HepG2 (cell line): ENCODE data around the gene DBNDD1. TPM values are rescaled to one million over a fixed set of nuclear protein-coding genes. Genes with fewer than 3 reads are reported as not detected.

ENCODE experiments used
- ATAC-seq: fragments of 200-7000 bp; cut with Tn5 transposase; 3 replicates; pipeline ENCODE4 v1.9.1; 2020; ENCODE audit warnings: mild to moderate bottlenecking, moderate library complexity
- BruUV-seq: library from RNA; stranded (reverse); fragments of 400-500 nt; replicated peaks from 2 replicates; lab custom pipeline; 2021; lab: Mats Ljungman, UMichigan
- CTCF ChIA-PET: fragments of 300-600 bp; formaldehyde crosslinking; extraction: SDS; loops from one replicate; lab custom pipeline; 2021; ENCODE audit warnings: low total read pairs, inconsistent platforms, low intra/inter-chr PET ratio; lab: Yijun Ruan, JAX
- POLR2A ChIA-PET: fragments of 350-600 bp; sonication (Branson Sonifier 250); formaldehyde crosslinking; loops from one replicate; lab custom pipeline; 2020; ENCODE audit warnings: antibody characterized with exemption, inconsistent platforms; lab: Yijun Ruan, JAX
- DNase-seq: peaks from one replicate; pipeline ENCODE4 v3.0.0-alpha.2; 2015; ENCODE audit warnings: low spot score
- FAIRE-seq: peaks from 3 replicates; lab custom pipeline; 2011; peaks lifted over from hg19 to GRCh38; lab: Jason Lieb, UNC
- H2AFZ ChIP-seq: one replicate; pipeline ENCODE4 v1.6.1; 2011; ENCODE audit warnings: low read length, inconsistent platforms
- H3K27ac ChIP-seq: fragments of 300-600 bp; 3 replicates; pipeline ENCODE4 v1.8.0; 2011; ENCODE audit warnings: mixed run types, mild to moderate bottlenecking, mixed read lengths, low read length, inconsistent platforms; ENCODE audit not compliant: insufficient read depth; ENCODE audit errors: extremely low read length
- H3K27me3 ChIP-seq, 2 experiments: fragments of 200-600 bp in 1 of 2; 2 replicates in 1 of 2; 3 replicates in 1 of 2; pipeline versions ENCODE4 v1.6.0 to v1.8.0; 2011; ENCODE audit warnings: low read length in 2 of 2, mild to moderate bottlenecking in 2 of 2, moderate library complexity in 2 of 2, inconsistent platforms in 1 of 2; ENCODE audit not compliant: insufficient read depth in 2 of 2, control insufficient read depth in 1 of 2
- H3K36me3 ChIP-seq, 2 experiments: fragments of 200-600 bp in 1 of 2; replicated peaks in 1 of 2; 2 replicates in 1 of 2; 3 replicates in 1 of 2; pipeline versions ENCODE4 v1.5.1 to v1.8.0; 2011; ENCODE audit warnings: low read length in 2 of 2, inconsistent platforms in 1 of 2; ENCODE audit not compliant: insufficient read depth in 2 of 2, control insufficient read depth in 1 of 2
- H3K4me1 ChIP-seq: 2 replicates; pipeline ENCODE4 v1.5.1; 2012; ENCODE audit warnings: low read length, inconsistent platforms; ENCODE audit not compliant: insufficient read depth
- H3K4me2 ChIP-seq: 2 replicates; pipeline ENCODE4 v1.6.0; 2011; ENCODE audit warnings: low read depth, low read length, inconsistent platforms
- H3K4me3 ChIP-seq, 3 experiments: fragments of 200-600 bp in 1 of 3; sonication (generic), shearing (Covaris generic) in 1 of 3; replicated peaks in 1 of 3; 2 replicates each; pipeline ENCODE4 v1.5.1; 2011 to 2016; ENCODE audit warnings: low read length in 3 of 3, inconsistent platforms in 2 of 3, low read depth in 2 of 3, mild to moderate bottlenecking in 2 of 3, control low read depth in 1 of 3, mixed read lengths in 1 of 3; ENCODE audit not compliant: insufficient read depth in 1 of 3
- H3K79me2 ChIP-seq: one replicate; pipeline ENCODE4 v1.6.1; 2011; ENCODE audit warnings: low read length, inconsistent platforms; ENCODE audit not compliant: insufficient read depth
- H3K9ac ChIP-seq: 2 replicates; pipeline ENCODE4 v1.6.0; 2011; ENCODE audit warnings: mild to moderate bottlenecking, low read depth, low read length, inconsistent platforms; ENCODE audit not compliant: insufficient read depth
- H3K9me3 ChIP-seq: 2 replicates; pipeline ENCODE4 v1.5.1; 2012; ENCODE audit warnings: mild to moderate bottlenecking, low read length
- H4K20me1 ChIP-seq: 2 replicates; pipeline ENCODE4 v1.6.0; 2011; ENCODE audit warnings: inconsistent platforms, mild to moderate bottlenecking, low read length, moderate library complexity; ENCODE audit not compliant: insufficient read depth
- AHR ChIP-seq: IDR thresholded peaks from 2 replicates; pipeline ENCODE4 v1.6.1; 2018; ENCODE audit warnings: missing genetic modification reagents, missing compliant biosample characterization
- ARNT ChIP-seq: fragments of 450-650 bp; IDR thresholded peaks from 2 replicates; pipeline ENCODE4 v1.6.1; 2017
- CENPBD1 ChIP-seq: sonication (generic); formaldehyde crosslinking; IDR thresholded peaks from 2 replicates; pipeline ENCODE4 v1.8.0; 2022; ENCODE audit warnings: missing genetic modification reagents, low read depth, mild to moderate bottlenecking, borderline replicate concordance
- EED ChIP-seq: sonication (generic); formaldehyde crosslinking; IDR thresholded peaks from 2 replicates; pipeline ENCODE4 v1.5.0; 2020; ENCODE audit warnings: mild to moderate bottlenecking, missing genetic modification reagents
- FLYWCH1 ChIP-seq: sonication (generic); formaldehyde crosslinking; IDR thresholded peaks from 2 replicates; pipeline ENCODE4 v1.8.1; 2023; ENCODE audit warnings: mild to moderate bottlenecking, missing genetic modification reagents
- HNRNPH1 ChIP-seq: fragments of 200-400 bp; formaldehyde crosslinking; optimal IDR thresholded peaks from 2 replicates; pipeline ENCODE3; 2017; ENCODE audit warnings: mild to moderate bottlenecking, low read depth, low read length
- HOXD1 ChIP-seq: sonication (generic); formaldehyde crosslinking; IDR thresholded peaks from 2 replicates; pipeline ENCODE4 v1.5.0; 2020; ENCODE audit warnings: missing genetic modification reagents
- KAT2B ChIP-seq: fragments of 150-350 bp; IDR thresholded peaks from 2 replicates; pipeline ENCODE4 v1.6.1; 2014; ENCODE audit warnings: low read depth, low read length, borderline replicate concordance
- KAT7 ChIP-seq: IDR thresholded peaks from 2 replicates; pipeline ENCODE4 v1.6.1; 2018; ENCODE audit warnings: borderline replicate concordance, missing compliant biosample characterization
- MBD4 ChIP-seq: IDR thresholded peaks from 2 replicates; pipeline ENCODE4 v1.6.1; 2012; ENCODE audit warnings: low read length, inconsistent platforms, borderline replicate concordance
- MBNL3 ChIP-seq: fragments of 250-450 bp; sonication (Bioruptor Pico); conservative IDR thresholded peaks from 2 replicates; pipeline ENCODE4 v1.8.0; 2022; ENCODE audit warnings: mild to moderate bottlenecking, inconsistent platforms
- PRMT3 ChIP-seq: sonication (generic); formaldehyde crosslinking; IDR thresholded peaks from 2 replicates; pipeline ENCODE4 v1.8.1; 2022; ENCODE audit warnings: low read depth, mild to moderate bottlenecking, moderate library complexity, missing genetic modification reagents, borderline replicate concordance
- PTBP1 ChIP-seq: fragments of 200-400 bp; formaldehyde crosslinking; IDR thresholded peaks from 2 replicates; pipeline ENCODE4 v1.6.1; 2018; ENCODE audit warnings: low read length, low read depth; ENCODE audit not compliant: poor library complexity, severe bottlenecking
- RBM22 ChIP-seq: fragments of 200-400 bp; formaldehyde crosslinking; optimal IDR thresholded peaks from 2 replicates; pipeline ENCODE3; 2017; ENCODE audit warnings: mild to moderate bottlenecking, low read length, moderate library complexity
- RXRA ChIP-seq: sonication (generic); formaldehyde crosslinking; IDR thresholded peaks from 2 replicates; pipeline ENCODE4 v1.5.1; 2020; ENCODE audit warnings: missing genetic modification reagents
- TEAD3 ChIP-seq: optimal IDR thresholded peaks from 2 replicates; pipeline ENCODE3; 2016; ENCODE audit warnings: borderline replicate concordance
- TEF ChIP-seq: sonication (generic); formaldehyde crosslinking; IDR thresholded peaks from 2 replicates; pipeline ENCODE4 v1.5.0; 2020; ENCODE audit warnings: missing genetic modification reagents
- ZHX1 ChIP-seq: sonication (generic); formaldehyde crosslinking; IDR thresholded peaks from 2 replicates; pipeline ENCODE4 v1.8.1; 2022; ENCODE audit warnings: low read depth, mild to moderate bottlenecking, missing genetic modification reagents
- ZNF180 ChIP-seq: sonication (generic); formaldehyde crosslinking; IDR thresholded peaks from 2 replicates; pipeline ENCODE4 v1.4.0; 2020; ENCODE audit warnings: low read depth, missing genetic modification reagents, borderline replicate concordance
- ZNF282 ChIP-seq: fragments of 450-650 bp; IDR thresholded peaks from 2 replicates; pipeline ENCODE4 v1.6.1; 2018; ENCODE audit not compliant: partially characterized antibody
- ZNF292 ChIP-seq: sonication (generic); formaldehyde crosslinking; IDR thresholded peaks from 2 replicates; pipeline ENCODE4 v1.8.1; 2022; ENCODE audit warnings: mild to moderate bottlenecking, low read depth, missing genetic modification reagents, borderline replicate concordance
- ZNF552 ChIP-seq: sonication (generic); formaldehyde crosslinking; IDR thresholded peaks from 2 replicates; pipeline ENCODE4 v1.9.0; 2022; ENCODE audit warnings: missing genetic modification reagents, mild to moderate bottlenecking, borderline replicate concordance
- ZSCAN9 ChIP-seq: IDR thresholded peaks from 2 replicates; pipeline ENCODE4 v1.6.1; 2016; ENCODE audit warnings: borderline replicate concordance
- WGBS: methylation state at CpG from one replicate; pipeline ENCODE4 v1.1.6; 2017; ENCODE audit warnings: low lambda C conversion rate; 5-methylcytosine and 5-hydroxymethylcytosine counted together
- in situ Hi-C: cut with HindIII; loops from 2 replicates; pipeline ENCODE4 v1.10.0; 2017; ENCODE audit warnings: low pct_unique_long_range_greater_than_20kb; ENCODE audit not compliant: extremely low pct_ligation_motif_present
- intact Hi-C: fragments of 100-400 bp; cut with micrococcal nuclease; formaldehyde crosslinking; loops from one replicate; pipeline ENCODE4 v1.10.0; 2022; ENCODE audit not compliant: unreplicated experiment
- polyA plus RNA-seq, 8 experiments: library from polyadenylated mRNA; depleted of rRNA in 3 of 8; stranded (reverse) in 7 of 8; unstranded in 1 of 8; fragments of >200 nt; fragmentation: Illumina TruSeq in 4 of 8; extraction: Trizol in 4 of 8; gene quantifications; 2 replicates each; pipeline versions ENCODE4 v1.2.1 to v1.2.3, GENCODE V29; 2011 to 2016; ENCODE audit warnings: low read depth in 4 of 8, missing spikeins in 1 of 8, mixed read lengths in 1 of 8; ENCODE audit not compliant: insufficient read depth in 1 of 8
- total RNA-seq, 5 experiments: library from RNA; depleted of rRNA; stranded (reverse); fragments of >200 nt; fragmentation: Illumina TruSeq; extraction: Trizol; gene quantifications; 2 replicates each; pipeline ENCODE4 v1.2.3, GENCODE V29; 2016; ENCODE audit warnings: low read depth in 1 of 5

Gene DBNDD1
- total and polyA plus RNA-seq, 2 of the 13 experiments (the other 11 are each of a cell fraction or from before 2014, with no cell fraction given), result 17.0 to 40.4 TPM

- Histone ChIP-seq H3K27me3 (no peaks in the 10 kb centered on the region; a peak in 1 of 5 replicates), H3K9me3 (no peaks in the 10 kb centered on the region), H3K79me2 (peaks cover 8% of the 10 kb centered on the region), H3K4me3 (peak overlapping the region; percentile 87 to 97 (median 93)), H3K9ac (peak overlapping the region; percentile 81), H4K20me1 (no peaks in the 10 kb centered on the region), H3K4me2 (peak overlapping the region; percentile 92), H3K4me1 (peaks cover 44% of the 10 kb centered on the region), H3K27ac (peak overlapping the region; percentile 75), H2AFZ (no peak overlapping the region), H3K36me3 (no peaks in the 10 kb centered on the region; a peak in 1 of 5 replicates)
- ChIA-PET CTCF (no interaction called here), POLR2A (interaction anchor here (0.9 to 2.7 kb wide), 8 partner anchors 10 to 199 kb away, joined by 3 to 23 read pairs (median 6); partner anchors contain the start of genes MC1R, TCF25 and TUBB3)
- intact Hi-C loops, result loop anchor here (5.0 kb wide), 1 partner anchor 99 kb away; the partner anchor contains the start of gene TUBB3
- peak; percentile 93 for DNase-seq
- in situ Hi-C loops, result loop anchor here (5.0 kb wide), 1 partner anchor 99 kb away; the partner anchor contains the start of gene TUBB3
- 12% methylated on average over 2 of the region's 2 CpGs for WGBS
- FAIRE-seq, result peak; percentile 97
- BruUV-seq, result no TSS peak
- peak; percentile 49 for ATAC-seq
- TF ChIP-seq ZNF292 (CRISPR knock-in tag), result no peak
- TF ChIP-seq TEAD3 (CRISPR knock-in tag), result peak; percentile 51
- no peak for TF ChIP-seq RBM22
- TF ChIP-seq ARNT, result no peak
- TF ChIP-seq EED, result no peak
- TF ChIP-seq RXRA (CRISPR knock-in tag), result no peak
- TF ChIP-seq ZHX1 (CRISPR knock-in tag), result no peak
- TF ChIP-seq ZNF282, result no peak
- TF ChIP-seq PRMT3 (CRISPR knock-in tag), result no peak
- no peak for TF ChIP-seq AHR (CRISPR knock-in tag)
- TF ChIP-seq CENPBD1 (CRISPR knock-in tag), result no peak
- TF ChIP-seq KAT2B, result no peak
- no peak for TF ChIP-seq ZNF180 (CRISPR knock-in tag)
- no peak for TF ChIP-seq HOXD1 (CRISPR knock-in tag)
- no peak for TF ChIP-seq ZNF552
- TF ChIP-seq TEF (CRISPR knock-in tag), result no peak
- no peak for TF ChIP-seq FLYWCH1 (CRISPR knock-in tag)
- TF ChIP-seq MBD4, result no peak
- no peak for TF ChIP-seq MBNL3 (CRISPR knock-in tag)
- TF ChIP-seq KAT7, result no peak
- no peak for TF ChIP-seq HNRNPH1
- no peak for TF ChIP-seq PTBP1
- TF ChIP-seq ZSCAN9 (CRISPR knock-in tag), result no peak
Observed at GRCh38 chr16:90020838-90021382, 1.7 kb upstream of the DBNDD1 start.
